Kasumi-1 (cell line): ENCODE data around the gene MITD1.
A peak's percentile ranks its signal among the peaks of the same experiment; 100 is the strongest.
"Not testable (repeated sequence)": the region's sequence is repeated elsewhere in the genome, so short reads cannot be mapped to it uniquely, and the experiment has no call there.

ENCODE experiments used
- DNase-seq, 2 experiments: peaks; one replicate each; lab custom pipeline; 2025; lab: John Stamatoyannopoulos, UW

MITD1 gene

DNA sequence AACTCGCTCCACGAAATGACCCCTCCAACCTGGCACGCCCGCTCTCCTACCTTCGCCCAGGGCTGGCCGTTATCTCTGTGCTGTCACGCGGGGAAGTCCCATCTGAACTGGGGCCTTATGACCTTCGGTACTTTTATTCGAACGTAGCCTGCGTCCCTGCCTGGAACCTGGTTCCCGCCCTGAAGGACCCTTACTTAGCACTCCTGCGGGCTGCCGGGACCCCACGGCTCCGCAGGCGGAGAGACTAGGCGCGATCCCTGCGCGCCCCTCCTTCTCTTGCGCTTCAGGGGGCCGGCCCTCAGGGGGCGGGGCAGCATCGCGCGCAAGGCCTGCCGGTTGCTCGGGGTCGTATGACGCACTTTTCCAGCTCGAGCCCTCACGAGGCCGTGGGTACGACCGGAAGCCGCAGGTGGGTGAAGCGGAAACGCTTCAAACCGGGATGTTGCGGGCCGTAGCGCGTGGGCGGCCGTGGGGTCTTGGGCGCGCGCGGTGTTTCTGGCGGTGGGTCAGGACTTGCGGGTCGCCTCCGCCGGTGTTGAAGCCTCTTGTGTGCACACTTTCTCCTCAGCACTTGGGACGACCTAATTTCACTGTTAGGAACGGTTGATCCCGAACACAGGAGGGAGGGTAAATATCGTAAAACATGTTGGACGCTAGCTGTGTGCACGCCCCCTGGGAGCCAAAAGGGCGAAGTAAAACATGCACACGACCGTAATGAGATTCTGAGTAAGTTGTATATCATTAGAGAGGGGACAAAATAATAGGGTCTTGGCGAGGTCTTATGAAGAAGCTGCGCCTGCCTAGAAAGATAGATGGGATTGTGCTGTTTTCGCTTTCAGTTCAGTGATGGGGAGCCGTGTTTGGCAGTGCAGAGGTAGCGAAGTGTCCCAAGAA, 26.0 kb downstream of the MITD1 start, which contains the start of the genes LIPT1 and TSGA10:
Gene LIPT1 (plus strand): TSS at position 325 of the 894 bp plus-strand sequence. CDS start 6,991 bp downstream, outside the sequence.
Gene TSGA10 (minus strand): TSS at position 300 of the 894 bp plus-strand sequence. CDS start 45,503 bp downstream, outside the sequence.
- DNase-seq, result peak; percentile 89

GRCh38 chr2:99153921-99154604, 26.8 kb downstream of the MITD1 start:
- DNase-seq, result no peak

DNA sequence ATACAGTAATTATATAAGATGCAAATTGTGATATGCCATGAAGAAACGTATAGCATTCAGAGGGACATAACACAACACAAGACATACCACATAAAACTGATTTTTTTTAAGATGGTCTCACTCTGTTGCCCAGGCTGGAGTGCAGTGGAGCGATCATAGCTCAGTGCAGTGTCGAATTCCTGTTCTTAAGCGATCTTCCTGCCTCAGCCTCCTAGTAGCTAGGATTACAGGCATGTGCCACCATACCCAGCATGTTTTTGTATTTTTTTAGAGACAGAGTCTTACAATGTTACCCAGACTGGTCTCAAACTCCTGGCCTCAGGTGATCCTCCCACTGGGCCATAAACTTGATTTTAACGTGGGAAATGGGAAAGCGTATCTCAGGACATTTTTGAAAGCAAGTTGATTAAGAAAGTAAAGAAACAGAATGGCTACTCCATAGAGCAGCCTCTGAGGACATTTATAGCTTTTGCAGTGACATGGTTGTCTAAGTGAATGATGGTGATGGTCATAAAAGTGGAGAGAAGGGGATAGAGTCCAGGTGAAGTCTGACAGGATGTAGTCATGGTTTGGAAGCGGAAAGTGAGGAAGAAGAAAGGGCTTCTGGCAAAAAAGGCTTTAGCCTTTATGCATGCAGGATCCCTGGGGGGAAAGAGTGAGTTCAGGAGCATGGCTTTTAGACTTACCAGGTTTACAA, 28.5 kb downstream of the MITD1 start:
- DNase-seq, result no peak

- no peak for DNase-seq
These were observed 30.2 kb downstream of the MITD1 start for GRCh38 chr2:99150706-99151105.

DNA sequence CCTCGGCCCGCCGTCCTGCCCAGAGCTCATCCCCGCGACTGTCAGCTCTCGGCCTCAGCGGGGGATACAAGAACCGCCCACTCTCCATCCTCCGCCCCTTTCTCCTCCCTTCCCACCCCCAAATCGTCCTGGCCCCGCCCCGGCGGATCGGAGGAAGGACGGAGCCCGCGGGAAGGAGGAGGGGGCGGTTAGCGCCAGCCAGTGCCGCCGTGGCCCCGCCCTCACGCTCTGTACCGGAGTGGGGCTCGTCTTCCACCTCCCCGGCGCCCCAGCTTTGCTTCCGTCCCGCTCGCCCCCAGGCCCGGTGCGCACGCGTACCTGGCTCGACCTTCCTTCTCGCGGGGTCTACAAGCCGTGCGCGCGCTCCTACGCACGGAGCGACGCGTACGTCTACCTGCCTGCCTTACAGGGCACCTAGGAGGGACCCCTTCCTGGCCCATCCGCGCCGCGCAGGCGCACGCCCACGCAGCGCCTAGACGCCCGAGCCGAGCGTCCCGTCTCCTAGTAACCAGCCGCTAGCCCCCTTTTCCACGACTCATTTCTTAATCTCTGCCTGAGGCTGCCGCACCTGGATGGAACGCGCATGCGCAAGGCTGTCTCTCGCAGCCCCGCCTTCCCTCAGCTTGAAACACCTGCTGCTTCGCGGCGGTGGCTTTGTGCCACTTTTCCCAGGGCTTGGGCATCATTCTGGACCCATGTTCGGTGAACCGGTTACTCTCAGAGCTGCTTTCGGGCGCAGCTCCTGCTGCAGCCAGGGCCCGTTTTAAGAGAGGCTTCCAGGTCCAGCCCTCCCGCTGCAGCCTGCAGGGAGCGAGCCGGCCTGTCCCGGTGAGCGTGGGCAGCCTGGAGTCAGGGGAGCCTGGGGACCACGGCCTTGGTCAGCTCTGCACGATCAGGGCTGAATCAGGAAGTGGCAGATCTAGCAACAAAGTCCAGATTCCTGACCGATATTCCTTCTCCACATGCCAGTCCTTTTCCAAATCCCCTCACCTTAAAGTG, 39.4 kb downstream of the MITD1 start, which contains the start of gene C2orf15:
Gene C2orf15 (plus strand): TSS at position 598 of the 999 bp plus-strand sequence. CDS start 8,852 bp downstream, outside the sequence.
- DNase-seq, result peak; percentile 92

DNA sequence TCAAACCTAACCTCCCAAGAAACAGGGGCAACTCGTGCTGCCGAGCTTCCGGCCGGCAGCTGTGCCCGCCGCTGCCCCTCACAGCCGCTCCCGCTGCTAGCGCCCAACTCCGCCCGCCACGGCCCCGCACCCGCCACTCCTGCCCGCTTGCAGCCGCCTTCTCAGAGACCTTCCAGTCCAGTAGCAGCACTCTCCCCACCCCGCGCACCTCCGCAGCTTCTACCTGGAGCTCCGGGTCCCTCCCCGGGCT, 40.1 kb downstream of the MITD1 start:
- no peak for DNase-seq

DNA sequence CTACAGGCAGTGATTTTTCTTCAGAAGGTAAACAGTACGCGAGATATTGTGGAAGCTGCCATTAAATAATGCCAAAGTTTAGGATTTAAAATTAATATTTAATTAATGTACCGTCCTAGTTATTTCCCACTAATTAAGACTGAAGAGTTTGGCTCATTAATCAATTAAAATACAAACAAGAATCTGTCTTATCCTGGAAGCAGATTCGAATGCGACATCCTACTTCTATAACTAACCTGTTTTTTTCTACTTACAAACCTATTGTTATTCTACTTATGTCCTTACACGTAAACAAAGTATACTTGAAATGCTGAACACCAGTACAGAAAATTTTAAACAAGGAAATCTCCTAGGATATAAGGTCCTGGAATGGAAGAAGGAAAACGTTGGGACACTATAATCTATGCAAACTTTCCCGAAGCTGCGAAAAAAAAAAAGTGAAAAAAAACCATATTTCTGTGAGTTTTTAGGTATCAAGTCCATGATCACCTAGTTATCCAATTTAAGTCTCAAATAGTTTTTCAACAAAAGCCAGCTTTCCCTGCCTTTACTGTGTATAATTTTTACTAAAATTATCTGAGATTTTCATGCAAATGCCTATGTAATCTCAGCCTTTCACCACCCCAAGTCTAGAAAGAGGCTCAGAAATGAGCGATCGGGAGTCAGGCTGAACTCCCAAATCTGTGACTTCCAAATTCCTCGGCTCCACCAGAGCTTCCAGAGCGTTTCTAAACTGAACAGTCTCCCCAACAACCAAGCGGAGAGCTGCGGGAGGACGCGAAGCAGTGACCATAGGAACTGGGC, 40.6 kb downstream of the MITD1 start:
- peak in 1 of 2 experiments; percentile 23 for DNase-seq

GRCh38 chr2:99139003-99139402, 41.9 kb downstream of the MITD1 start:
- no peak for DNase-seq

- not testable (repeated sequence) for DNase-seq
These were observed 45.8 kb downstream of the MITD1 start for GRCh38 chr2:99135044-99135556.

- DNase-seq, result no peak
These were observed 52.9 kb downstream of the MITD1 start for GRCh38 chr2:99127981-99128380.
